Measurements from ENCODE around the gene ADAMTS17.

Gene ADAMTS17

GRCh38 chr15:100245855-100246254 is 95.9 kb downstream of the ADAMTS17 start:
- DNase-seq, result no peak

- DNase-seq, result no peak
Observed at GRCh38 chr15:100245487-100245820, 96.3 kb downstream of the ADAMTS17 start.

DNA sequence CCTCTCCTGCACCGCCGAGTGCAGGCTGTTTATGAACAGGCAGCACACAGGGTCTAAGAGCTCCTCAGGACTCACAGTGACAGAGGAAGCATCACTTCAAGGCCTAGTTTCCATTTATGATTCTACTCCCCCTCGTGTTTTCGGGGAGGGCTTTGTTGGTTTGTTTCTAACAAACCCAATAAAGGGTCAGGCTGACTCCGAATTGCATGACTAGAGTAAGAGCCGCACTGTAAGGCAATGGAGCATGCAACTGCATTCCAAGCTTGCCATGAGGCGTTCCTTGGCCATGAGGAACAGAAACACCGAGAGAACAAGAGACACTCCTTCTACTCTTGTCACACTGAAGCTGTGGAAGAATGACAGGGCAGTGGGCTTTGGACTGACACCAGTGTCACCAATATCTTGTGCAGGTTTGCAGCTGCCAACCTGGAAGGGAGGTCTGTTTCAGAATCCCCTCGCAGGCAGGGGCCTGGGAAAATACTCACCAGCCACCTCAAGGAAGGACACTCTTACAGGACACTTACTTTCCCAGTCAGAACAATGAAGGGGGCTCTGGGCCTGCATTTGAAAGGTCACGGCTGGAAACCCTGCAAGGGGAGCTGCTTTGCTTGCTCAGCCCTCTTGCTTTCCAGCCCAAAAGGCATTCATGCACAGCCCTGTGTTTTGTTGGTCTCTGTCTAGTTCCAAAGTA is 96.8 kb downstream of the ADAMTS17 start:
- no peak for DNase-seq

DNA sequence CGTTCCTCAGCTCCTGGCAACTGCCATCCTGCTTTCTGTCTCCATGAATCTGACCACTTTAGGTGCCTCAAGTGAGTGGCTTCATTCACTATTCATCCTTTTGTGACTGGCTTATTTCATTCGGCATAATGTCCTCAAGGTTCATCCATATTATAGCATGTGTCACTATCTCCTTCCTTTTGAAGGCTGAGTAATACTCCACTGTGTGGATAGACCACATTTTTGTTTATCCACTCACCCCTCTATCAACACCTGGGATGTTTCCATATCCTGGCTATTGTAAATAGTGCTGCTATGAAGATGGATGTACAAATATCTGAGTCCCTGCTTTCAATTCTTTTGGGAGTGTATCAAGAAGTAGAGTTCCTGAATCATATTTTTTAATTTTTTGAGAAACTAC is 98.8 kb downstream of the ADAMTS17 start:
- no peak for DNase-seq

- DNase-seq, result no peak
Observed at GRCh38 chr15:100241572-100242482, 99.9 kb downstream of the ADAMTS17 start.

GRCh38 chr15:100236981-100237720 is 104.6 kb downstream of the ADAMTS17 start:
- no peak for DNase-seq

DNA sequence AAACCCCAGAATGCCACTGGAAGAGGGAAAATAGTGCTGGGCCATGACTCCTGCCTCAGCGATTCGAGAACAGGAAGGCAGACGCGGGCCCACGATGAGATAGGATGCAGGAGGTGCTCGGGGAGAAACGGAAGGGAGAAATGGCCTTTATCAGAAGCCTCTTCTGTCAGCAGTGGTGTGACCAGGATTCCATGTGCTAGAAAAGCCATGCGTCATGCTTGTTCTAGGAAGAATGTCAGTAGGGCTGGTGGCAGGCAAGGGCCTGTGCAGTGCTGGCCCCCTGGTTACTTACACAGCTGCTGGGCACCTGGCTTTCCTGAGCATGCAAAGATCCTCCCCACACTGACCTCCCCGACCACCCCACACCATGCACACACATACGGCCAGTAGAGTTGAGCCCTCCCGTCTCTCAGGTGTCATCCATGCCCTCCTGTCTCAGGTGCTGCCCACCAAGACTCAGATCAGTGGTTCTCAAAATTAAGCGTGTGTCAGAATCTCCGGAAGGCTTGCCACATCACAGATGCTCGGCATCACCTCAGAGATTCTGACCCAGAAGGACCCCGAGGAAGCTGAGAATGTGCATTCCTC is 106.7 kb downstream of the ADAMTS17 start:
- no peak for DNase-seq

DNA sequence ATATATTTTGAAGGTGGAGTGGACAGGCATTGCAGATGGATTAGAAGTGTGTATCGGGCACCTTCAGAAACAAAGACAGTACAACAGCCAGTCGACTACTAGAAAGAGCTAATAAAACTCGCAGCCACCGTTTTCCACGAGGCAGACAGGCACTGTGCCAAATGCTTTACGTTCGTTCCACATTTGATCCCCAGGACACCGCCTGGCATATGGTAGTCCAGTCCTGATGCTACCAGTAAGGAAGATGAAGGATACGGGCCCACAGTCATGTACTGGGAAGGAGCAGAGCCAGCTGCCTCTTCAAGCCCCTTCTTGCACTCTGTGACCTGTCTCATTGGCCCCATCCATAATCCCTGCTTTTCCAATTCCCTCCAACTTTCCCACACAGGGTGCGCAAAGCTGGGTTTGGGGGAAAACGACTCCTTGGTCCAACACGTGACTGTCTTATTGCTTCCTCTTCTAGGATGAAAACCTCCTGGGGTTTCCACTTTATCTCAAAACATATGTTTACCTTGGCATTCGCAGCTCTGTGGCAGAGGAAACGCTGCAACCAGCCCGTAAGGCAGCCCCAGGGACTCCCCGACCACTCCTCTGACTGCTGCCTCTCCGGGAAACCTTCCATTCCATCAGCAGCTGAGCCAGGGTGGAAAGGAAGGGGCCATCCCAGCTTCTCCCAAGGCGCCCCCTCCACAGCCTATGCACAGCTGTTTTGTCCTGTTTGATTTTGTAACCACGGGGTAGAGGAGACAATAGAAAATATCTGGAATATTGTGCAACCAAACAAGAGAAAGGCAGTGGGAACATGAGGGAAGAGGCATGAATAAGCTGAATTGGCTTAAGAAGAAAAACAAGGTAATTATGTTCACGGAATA is 107.4 kb downstream of the ADAMTS17 start:
- no peak for DNase-seq

GRCh38 chr15:100230784-100231183 is 111.0 kb downstream of the ADAMTS17 start:
- no peak for DNase-seq

DNA sequence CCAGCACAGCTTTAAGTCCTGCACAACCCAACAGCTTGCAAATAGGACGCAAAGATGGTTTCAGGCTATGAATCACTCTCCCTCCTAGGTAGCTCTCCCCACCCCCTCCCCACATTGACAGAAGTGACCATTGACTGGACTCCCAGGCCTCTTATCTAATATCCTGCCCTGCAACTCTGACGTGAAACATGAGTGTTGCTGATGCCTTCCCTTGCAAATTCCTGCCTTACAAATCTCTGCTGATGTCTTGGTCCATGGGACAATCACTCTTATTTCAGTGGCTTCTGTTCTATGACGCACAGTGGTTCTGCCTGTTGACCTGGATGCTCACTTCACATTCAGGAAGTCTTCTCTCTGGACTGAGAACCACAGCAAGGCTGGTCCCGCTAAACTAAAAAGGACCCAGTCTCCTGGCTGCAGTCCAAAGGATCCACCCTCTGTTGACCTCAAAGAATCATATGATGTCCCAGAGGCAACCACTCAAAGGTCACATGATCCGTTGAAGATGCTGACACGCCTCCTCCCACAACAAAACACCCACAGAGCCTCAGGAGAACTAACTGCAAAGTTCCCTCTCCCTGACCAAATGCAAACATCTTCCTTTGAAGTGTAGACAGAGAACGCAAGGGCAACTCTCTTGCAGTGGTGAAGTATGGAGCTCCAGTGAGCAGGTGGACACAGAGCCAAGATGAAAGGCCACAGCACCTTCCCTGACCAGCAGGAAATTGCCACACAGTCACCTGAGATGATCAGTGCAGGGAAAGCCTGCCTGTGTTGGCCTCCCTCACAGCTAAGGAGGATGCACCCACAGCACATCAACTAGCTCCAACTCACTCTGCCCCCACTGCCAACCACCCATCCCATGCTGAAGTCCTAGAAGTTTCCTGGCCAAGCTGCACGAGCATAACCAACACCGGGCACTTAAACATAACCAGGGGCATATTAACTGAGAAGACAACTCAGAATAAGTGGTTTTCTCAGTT is 112.3 kb downstream of the ADAMTS17 start:
- DNase-seq, result no peak

GRCh38 chr15:100227781-100228180 is 114.0 kb downstream of the ADAMTS17 start:
- no peak for DNase-seq

DNA sequence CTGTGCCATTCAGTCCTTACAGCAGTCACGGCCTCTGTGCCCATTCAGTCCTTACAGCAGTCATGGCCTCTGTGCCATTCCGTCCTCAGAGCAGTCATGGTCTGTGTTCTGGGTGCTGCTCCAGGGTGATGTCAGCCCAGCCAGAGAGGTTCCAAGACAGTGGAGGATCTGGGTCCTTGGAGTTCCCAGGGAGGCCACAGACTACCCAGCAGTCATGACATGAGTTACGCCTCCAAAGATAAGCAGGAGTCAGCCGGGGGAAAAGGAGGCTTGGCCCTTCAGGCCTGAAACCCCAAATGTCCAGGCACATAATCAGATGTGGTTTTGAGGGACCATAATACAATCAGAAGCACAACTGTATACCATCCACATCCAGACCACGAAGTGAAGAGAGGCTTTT is 115.7 kb downstream of the ADAMTS17 start:
- DNase-seq, result no peak

GRCh38 chr15:100224206-100225185 is 117.3 kb downstream of the ADAMTS17 start:
- DNase-seq, result no peak

DNA sequence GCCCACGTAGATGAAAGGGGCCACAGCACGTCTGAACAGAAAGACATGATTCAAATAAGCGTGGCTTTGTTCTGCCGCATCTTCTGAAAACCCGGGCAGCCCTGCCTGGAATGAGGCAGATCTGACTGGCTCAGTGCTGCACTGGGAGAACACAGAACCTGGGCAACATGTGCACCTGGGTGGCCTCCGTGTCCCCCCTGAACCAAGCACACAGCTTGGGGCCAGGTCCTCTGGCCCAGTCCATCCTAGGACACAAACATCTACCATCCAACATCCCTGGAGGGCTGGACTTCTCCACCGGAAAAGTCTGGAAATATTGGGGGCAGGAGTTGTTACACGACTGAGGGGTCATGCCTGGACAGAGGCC is 119.4 kb downstream of the ADAMTS17 start:
- DNase-seq, result no peak

GRCh38 chr15:100221471-100222348 is 120.1 kb downstream of the ADAMTS17 start:
- no peak for DNase-seq

DNA sequence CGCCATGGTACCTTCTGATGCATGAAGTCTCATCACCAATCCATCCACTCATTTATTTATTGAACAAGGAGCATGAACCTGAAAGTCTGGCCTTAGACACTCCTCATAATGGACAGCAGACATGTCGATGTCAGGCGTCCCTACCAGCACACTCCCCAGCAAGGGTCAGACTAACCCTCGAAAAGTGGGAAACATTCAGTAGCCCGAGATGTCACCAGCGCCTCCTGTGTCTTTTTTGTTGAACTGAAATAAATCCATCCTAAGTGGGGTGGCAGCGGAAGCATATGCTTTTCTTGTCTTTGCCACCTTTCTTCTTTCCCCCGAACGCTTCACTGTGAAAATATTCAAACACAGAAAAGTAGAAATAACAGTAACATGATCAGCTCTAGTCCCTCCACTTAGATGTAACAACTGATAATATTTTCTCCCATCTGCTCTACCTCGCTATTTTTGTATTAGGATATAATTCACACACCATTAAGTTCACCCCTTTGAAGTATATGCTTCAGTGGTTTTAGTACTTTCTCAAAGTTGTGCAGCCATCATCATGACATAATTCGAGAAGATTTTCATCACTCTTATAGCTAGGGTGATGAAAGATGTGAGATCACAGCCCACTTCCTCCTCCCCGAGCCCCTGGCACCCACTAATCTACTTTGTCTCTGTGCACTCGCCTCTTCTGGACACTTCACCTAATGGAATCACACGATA is 121.6 kb downstream of the ADAMTS17 start:
- no peak for DNase-seq

GRCh38 chr15:100218434-100218833 is 123.3 kb downstream of the ADAMTS17 start:
- no peak for DNase-seq

GRCh38 chr15:100216182-100216581 is 125.6 kb downstream of the ADAMTS17 start:
- no peak for DNase-seq

Measured in NCI-H1048 (cell line).